WI38 (cell line): ENCODE measurements around the gene SLX4IP.

ENCODE experiments used
- H3K4me3 ChIP-seq: 2 replicates; pipeline ENCODE4 v1.5.1; 2011; ENCODE audit warnings: low read depth, mild to moderate bottlenecking, control low read depth, low read length
- CTCF ChIP-seq: IDR thresholded peaks from 2 replicates; pipeline ENCODE4 v1.5.1; 2012; ENCODE audit warnings: low read depth, mild to moderate bottlenecking, control low read depth, low read length

The SLX4IP gene

GRCh38 chr20:10504608-10504993 lies 69.5 kb downstream of the SLX4IP start:
- no peak for TF ChIP-seq CTCF
- no peak overlapping the region for H3K4me3 ChIP-seq

GRCh38 chr20:10504994-10505730 lies 70.1 kb downstream of the SLX4IP start:
- TF ChIP-seq CTCF: no peak
- H3K4me3 ChIP-seq: no peak overlapping the region

- H3K4me3 ChIP-seq: no peak overlapping the region
These were observed 70.7 kb downstream of the SLX4IP start for GRCh38 chr20:10505827-10506226.

GRCh38 chr20:10507052-10507451 lies 71.9 kb downstream of the SLX4IP start:
- TF ChIP-seq CTCF: no peak
- H3K4me3 ChIP-seq: no peak overlapping the region

More at GRCh38 chr20:10505827-10506226, 70.7 kb downstream of the SLX4IP start:
- TF ChIP-seq CTCF: no peak

- H3K4me3 ChIP-seq: no peak overlapping the region
- TF ChIP-seq CTCF: no peak
These were observed 73.0 kb downstream of the SLX4IP start for GRCh38 chr20:10508060-10508459.

- no peak for TF ChIP-seq CTCF
- H3K4me3 ChIP-seq: no peak overlapping the region
These were observed 73.6 kb downstream of the SLX4IP start for GRCh38 chr20:10508468-10509251.

- H3K4me3 ChIP-seq: no peak overlapping the region
- no peak for TF ChIP-seq CTCF
These were observed 74.3 kb downstream of the SLX4IP start for GRCh38 chr20:10509376-10509775.
